Measurements from ENCODE around the gene CD163L1.

CD163L1 gene

DNA sequence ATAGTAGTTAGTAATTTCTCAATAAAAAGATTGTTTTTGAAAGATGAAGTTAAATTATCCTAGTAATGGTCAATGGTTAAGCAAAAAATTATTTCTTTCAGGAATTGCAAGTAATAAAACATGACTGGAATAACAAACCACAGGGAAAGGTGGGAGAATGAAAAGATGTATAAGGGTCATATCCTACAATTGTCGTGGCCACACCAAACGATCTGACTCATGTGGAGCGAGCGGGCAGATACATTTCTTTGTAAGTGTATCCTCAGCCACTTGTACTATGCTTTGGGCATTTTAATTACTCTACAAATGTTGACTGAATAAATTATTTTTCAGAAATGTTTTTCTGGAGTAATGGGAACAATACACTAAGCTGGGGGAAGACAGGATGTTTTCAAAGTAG, 94.5 kb downstream of the CD163L1 start:
- no peak overlapping the region for H3K27ac ChIP-seq (ENCODE audit: low read length)
- TF ChIP-seq, protein P1, sequence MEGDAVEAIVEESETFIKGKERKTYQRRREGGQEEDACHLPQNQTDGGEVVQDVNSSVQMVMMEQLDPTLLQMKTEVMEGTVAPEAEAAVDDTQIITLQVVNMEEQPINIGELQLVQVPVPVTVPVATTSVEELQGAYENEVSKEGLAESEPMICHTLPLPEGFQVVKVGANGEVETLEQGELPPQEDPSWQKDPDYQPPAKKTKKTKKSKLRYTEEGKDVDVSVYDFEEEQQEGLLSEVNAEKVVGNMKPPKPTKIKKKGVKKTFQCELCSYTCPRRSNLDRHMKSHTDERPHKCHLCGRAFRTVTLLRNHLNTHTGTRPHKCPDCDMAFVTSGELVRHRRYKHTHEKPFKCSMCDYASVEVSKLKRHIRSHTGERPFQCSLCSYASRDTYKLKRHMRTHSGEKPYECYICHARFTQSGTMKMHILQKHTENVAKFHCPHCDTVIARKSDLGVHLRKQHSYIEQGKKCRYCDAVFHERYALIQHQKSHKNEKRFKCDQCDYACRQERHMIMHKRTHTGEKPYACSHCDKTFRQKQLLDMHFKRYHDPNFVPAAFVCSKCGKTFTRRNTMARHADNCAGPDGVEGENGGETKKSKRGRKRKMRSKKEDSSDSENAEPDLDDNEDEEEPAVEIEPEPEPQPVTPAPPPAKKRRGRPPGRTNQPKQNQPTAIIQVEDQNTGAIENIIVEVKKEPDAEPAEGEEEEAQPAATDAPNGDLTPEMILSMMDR (IDR thresholded peaks at IDR 0.05; ENCODE audit: low read length): no peak
- no peak for TF ChIP-seq EZH2 (optimal IDR thresholded peaks at IDR 0.05; ENCODE audit: low read depth, low read length)
- TF ChIP-seq EZH2phosphoT487 (IDR thresholded peaks at IDR 0.05; ENCODE audit: low read length): no peak
- H3F3A ChIP-seq (ENCODE audit: insufficient read depth, low read length): no peaks in the 10 kb centered on the region
- H3K9me3 ChIP-seq (replicated peaks; ENCODE audit: insufficient read depth, low read length): no peaks in the 10 kb centered on the region
- peaks cover 6% of the 10 kb centered on the region; the same call in 1 of the 2 replicates for H3K4me1 ChIP-seq (ENCODE audit: low read length)
- H3K9me2 ChIP-seq (replicated peaks; ENCODE audit: insufficient read depth, low read length): no peaks in the 10 kb centered on the region
- H3K79me2 ChIP-seq (ENCODE audit: low read length): no peaks in the 10 kb centered on the region
- no peaks in the 10 kb centered on the region for H3K36me3 ChIP-seq (replicated peaks; ENCODE audit: insufficient read depth, low read length)
- no peak overlapping the region for H2AFZ ChIP-seq (ENCODE audit: low read length)
- H3K4me2 ChIP-seq (ENCODE audit: low read depth, low read length): no peak overlapping the region
- no peak overlapping the region for H3K9ac ChIP-seq (ENCODE audit: low read length)
- no peak overlapping the region for H3K4me3 ChIP-seq (ENCODE audit: low read length)
- H3K27me3 ChIP-seq (replicated peaks; ENCODE audit: insufficient read depth, low read length): no peaks in the 10 kb centered on the region
- H4K20me1 ChIP-seq (ENCODE audit: insufficient read depth, low read length): no peaks in the 10 kb centered on the region
- DNase-seq: no peak

DNA sequence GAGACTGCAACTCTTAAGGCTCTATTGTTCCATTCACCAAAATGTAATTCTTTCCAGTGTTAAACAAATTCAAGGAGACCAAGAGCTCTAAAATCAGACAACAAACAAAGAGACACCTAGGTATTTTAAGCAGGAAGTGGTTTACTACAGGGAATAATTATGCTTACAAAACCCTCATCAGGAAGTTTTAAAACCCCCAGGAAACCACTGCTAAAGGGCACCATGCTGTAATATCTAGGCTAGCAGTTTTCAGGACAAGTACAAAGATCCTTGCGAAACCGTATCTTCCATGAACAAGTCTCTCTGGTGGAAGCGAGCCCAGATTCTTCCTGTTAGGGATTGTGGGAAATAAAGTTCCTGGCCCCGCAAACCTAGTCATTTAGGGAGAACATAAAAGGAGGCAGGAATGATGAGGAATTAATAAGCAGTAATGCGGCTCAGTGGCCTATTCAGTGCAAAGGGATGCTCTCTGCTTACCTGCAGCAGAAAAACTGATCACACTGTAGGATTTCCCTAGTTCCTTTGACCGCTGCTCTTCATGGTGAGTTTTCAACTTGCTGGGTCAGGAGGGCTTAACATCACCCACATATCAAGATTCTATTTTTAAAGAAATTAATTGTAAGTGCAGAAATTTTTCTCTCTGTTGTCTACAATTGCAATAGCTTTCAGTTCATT, 97.3 kb downstream of the CD163L1 start:
- no peaks in the 10 kb centered on the region for H3K36me3 ChIP-seq (replicated peaks; ENCODE audit: insufficient read depth, low read length)
- no peak overlapping the region for H3K4me3 ChIP-seq (ENCODE audit: low read length)
- H2AFZ ChIP-seq (ENCODE audit: low read length): no peak overlapping the region
- no peaks in the 10 kb centered on the region for H3K9me3 ChIP-seq (replicated peaks; ENCODE audit: insufficient read depth, low read length)
- no peaks in the 10 kb centered on the region for H3F3A ChIP-seq (ENCODE audit: insufficient read depth, low read length)
- H3K27ac ChIP-seq (ENCODE audit: low read length): no peak overlapping the region
- no peak overlapping the region for H3K9ac ChIP-seq (ENCODE audit: low read length)
- H3K79me2 ChIP-seq (ENCODE audit: low read length): no peaks in the 10 kb centered on the region
- TF ChIP-seq, protein P1 (IDR thresholded peaks at IDR 0.05; ENCODE audit: low read length): no peak
- peaks cover 6% of the 10 kb centered on the region; the same call in 1 of the 2 replicates for H3K4me1 ChIP-seq (ENCODE audit: low read length)
- no peak overlapping the region for H3K4me2 ChIP-seq (ENCODE audit: low read depth, low read length)
- no peak for DNase-seq
- no peaks in the 10 kb centered on the region for H3K9me2 ChIP-seq (replicated peaks; ENCODE audit: insufficient read depth, low read length)
- no peaks in the 10 kb centered on the region for H4K20me1 ChIP-seq (ENCODE audit: insufficient read depth, low read length)
- no peaks in the 10 kb centered on the region for H3K27me3 ChIP-seq (replicated peaks; ENCODE audit: insufficient read depth, low read length)

DNA sequence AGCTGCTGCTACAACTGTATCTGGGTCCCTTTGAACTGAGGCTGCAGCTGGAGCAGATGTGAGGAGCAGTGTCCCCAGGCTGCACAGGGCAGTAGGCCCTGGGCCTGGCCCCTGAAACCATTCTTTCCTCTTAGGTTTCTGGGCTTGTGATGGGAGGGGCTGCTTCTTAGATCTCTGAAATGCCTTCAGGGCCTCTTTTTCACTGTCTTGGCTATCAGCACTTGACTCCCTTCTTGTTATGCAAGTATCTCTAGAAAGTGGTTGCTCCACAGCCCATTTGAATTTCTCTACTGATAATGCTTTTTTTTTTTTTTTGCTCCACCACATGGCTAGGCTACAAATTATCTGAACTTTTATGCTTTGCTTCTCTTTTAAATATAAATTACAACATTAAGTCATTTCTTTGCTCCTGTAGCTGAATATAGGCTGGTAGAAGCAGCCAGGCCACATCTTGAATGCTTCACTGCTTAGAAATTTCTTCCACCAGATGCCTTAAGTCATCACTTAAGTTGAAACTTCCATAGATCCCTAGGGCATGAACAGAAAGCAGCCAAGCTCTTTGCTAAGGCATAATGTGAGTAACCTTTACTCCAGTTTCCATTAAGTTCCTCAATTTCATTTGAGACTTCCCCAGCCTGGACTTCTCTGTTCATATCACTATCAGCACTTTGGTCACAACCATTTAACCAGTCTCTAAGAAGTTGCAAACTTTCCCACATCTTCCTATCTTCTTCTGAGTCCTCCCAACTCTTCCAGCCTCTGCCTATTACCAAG, 98.9 kb downstream of the CD163L1 start:
- Histone ChIP-seq H2AFZ (ENCODE audit: low read length) (no peak overlapping the region), H3K4me1 (ENCODE audit: low read length) (peaks cover 6% of the 10 kb centered on the region; the same call in 1 of the 2 replicates), H3K4me2 (ENCODE audit: low read depth, low read length) (no peak overlapping the region), H3K9me2 (replicated peaks; ENCODE audit: insufficient read depth, low read length) (no peaks in the 10 kb centered on the region), H3F3A (ENCODE audit: insufficient read depth, low read length) (no peaks in the 10 kb centered on the region), H3K9me3 (replicated peaks; ENCODE audit: insufficient read depth, low read length) (no peaks in the 10 kb centered on the region), H3K79me2 (ENCODE audit: low read length) (no peaks in the 10 kb centered on the region), H3K9ac (ENCODE audit: low read length) (no peak overlapping the region), H3K27ac (ENCODE audit: low read length) (no peak overlapping the region), H4K20me1 (ENCODE audit: insufficient read depth, low read length) (no peaks in the 10 kb centered on the region), H3K36me3 (replicated peaks; ENCODE audit: insufficient read depth, low read length) (no peaks in the 10 kb centered on the region), H3K27me3 (replicated peaks; ENCODE audit: insufficient read depth, low read length) (no peaks in the 10 kb centered on the region), H3K4me3 (ENCODE audit: low read length) (no peak overlapping the region)
- TF ChIP-seq, protein P1 (IDR thresholded peaks at IDR 0.05; ENCODE audit: low read length): no peak
- TF ChIP-seq EZH2phosphoT487 (IDR thresholded peaks at IDR 0.05; ENCODE audit: low read length) (no peak), EZH2 (optimal IDR thresholded peaks at IDR 0.05; ENCODE audit: low read depth, low read length) (no peak)
- DNase-seq: no peak
